ENCODE data around the gene CLCN2.
"Not testable (repeated sequence)": the region's sequence is repeated elsewhere in the genome, so short reads cannot be mapped to it uniquely, and the experiment has no call there.

DNA sequence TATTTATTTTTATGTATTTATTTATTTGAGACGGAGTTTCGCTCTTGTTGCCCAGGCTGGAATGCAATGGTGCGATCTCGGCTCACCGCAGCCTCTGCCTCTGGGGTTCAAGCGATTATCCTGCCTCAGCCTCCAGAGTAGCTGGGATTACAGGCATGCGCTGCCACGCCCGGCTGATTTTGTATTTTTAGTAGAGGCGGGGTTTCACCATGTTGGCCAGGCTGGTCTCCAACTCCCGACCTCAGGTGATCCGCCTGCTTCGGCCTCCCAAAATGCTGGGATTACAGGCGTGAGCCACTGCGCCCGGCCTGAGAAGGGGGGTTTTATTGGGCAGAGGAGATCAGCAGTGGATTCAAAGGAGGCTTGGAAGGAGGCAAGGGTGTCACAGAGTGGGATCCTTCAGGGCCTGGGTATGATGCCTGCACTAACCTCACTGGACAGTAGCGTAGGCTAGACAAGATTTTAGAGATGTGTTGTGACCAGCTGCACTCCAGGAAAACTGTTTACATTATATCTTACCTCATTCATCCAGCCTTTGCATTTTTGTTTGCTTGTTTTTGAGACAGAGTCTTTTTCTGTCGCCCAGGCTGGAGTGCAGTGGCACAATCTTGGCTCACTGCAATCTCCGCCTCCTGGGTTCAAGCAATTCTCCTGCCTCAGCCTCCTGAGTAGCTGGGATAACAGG lies 21.8 kb downstream of the CLCN2 start:
- TF ChIP-seq EZH2 (IDR thresholded peaks at IDR 0.05; ENCODE audit: insufficient read depth, poor library complexity, severe bottlenecking); EZH2phosphoT487 (IDR thresholded peaks at IDR 0.05; ENCODE audit: insufficient read depth, low read depth): not testable (repeated sequence)

All from GM23248 (cell line).